ENCODE results near the gene REX1BD.
"Not testable (repeated sequence)": the region's sequence is repeated elsewhere in the genome, so short reads cannot be mapped to it uniquely, and the experiment has no call there.

DNA sequence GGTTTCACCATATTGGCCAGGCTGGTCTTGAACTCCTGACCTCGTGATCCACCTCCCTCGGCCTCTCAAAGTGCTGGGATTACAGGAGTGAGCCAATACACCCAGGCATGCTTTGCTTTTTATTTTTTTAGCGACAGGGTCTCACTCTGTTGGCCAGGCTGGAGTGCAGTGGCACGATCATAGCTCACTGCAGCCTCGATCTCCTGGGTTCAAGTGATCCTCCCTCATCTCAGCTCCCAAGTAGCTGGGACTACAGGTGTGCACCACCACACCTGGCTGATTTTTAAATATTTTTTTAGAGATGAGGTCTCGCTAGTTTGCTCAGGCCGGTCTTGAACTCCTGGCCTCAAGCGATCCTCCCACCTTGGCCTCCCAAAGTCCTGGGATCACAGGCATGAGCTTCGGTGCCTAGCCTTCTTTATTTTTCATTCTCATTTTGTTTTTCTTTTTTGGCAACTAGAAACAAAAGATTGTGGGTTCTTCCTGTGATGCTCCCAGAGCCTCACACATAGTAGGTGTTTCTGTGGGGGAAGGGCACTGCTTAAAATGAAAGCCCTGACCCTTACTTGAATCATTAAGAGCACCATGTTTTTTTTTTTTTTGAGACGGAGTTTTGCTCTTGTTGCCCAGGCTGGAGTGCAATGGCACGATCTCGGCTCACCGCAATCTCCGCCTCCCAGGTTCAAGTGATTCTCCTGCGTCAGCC is 12.2 kb downstream of the REX1BD start:
- TF ChIP-seq EZH2 (IDR thresholded peaks at IDR 0.05); POLR2AphosphoS5 (IDR thresholded peaks at IDR 0.05; ENCODE audit: borderline replicate concordance, low read depth, low read length): not testable (repeated sequence)

Measured in SK-N-MC (cell line).